Measurements from ENCODE around the gene ARL14EP.

Gene ARL14EP

GRCh38 chr11:30381879-30382278, 59.0 kb downstream of the ARL14EP start:
- DNase-seq (ENCODE audit: low read depth) = no peak
